22Rv1 (cell line): ENCODE data around the gene CSF1.

Experiments used
- ZFX ChIP-seq: fragments of 450-650 bp; IDR thresholded peaks from 2 replicates; pipeline ENCODE4 v1.6.1; 2017; ENCODE audit warnings: antibody characterized with exemption, borderline replicate concordance
- TF ChIP-seq, protein P1 (sequence below): fragments of 450-650 bp; IDR thresholded peaks from 2 replicates; pipeline ENCODE4 v1.5.1; 2017; ENCODE audit warnings: mild to moderate bottlenecking

DNA sequence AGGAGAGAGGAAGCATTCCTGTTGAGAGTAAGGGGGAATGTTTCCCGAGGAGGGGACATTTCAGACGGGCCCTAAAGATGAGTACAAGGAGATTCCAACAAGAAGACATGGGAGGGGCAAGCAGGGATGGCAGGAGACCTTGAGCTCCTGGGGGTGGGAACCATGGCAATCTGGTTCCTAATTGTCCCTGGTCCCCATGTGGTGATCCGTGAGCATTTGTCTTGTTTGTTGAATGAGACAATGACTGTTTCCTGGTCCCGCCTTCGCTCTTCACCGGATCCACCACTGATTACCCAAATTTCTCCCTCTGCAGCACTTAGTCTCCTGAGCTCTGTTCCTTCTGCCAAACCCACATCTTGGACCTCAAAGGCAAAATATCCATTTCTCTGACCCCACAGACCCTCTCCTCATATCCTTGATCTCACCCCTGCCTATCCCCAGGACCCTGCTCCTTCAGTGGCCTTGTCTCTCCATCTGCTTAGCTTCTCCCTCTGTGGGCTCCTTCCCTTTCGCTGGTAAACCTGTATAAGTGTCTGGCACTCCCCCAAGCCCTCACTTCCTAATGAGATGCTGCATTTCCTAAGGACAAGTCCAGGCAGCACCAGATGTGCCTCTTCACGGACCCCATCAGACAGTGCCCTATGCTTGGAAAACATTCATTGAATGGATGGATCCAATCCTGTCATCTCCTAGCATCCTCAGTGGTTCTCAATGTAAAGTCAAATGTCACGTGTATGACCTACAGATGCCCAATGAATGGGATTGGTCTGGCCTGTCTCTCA, 8.3 kb upstream of the CSF1 start:
- TF ChIP-seq, protein P1, sequence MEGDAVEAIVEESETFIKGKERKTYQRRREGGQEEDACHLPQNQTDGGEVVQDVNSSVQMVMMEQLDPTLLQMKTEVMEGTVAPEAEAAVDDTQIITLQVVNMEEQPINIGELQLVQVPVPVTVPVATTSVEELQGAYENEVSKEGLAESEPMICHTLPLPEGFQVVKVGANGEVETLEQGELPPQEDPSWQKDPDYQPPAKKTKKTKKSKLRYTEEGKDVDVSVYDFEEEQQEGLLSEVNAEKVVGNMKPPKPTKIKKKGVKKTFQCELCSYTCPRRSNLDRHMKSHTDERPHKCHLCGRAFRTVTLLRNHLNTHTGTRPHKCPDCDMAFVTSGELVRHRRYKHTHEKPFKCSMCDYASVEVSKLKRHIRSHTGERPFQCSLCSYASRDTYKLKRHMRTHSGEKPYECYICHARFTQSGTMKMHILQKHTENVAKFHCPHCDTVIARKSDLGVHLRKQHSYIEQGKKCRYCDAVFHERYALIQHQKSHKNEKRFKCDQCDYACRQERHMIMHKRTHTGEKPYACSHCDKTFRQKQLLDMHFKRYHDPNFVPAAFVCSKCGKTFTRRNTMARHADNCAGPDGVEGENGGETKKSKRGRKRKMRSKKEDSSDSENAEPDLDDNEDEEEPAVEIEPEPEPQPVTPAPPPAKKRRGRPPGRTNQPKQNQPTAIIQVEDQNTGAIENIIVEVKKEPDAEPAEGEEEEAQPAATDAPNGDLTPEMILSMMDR: no peak
- TF ChIP-seq ZFX: no peak
